Immature natural killer cell (primary cell): ENCODE measurements around the gene TSPAN15. TPM values are rescaled to one million over a fixed set of nuclear protein-coding genes. Genes with fewer than 3 reads are reported as not detected.
A peak's percentile ranks its signal among the peaks of the same experiment; 100 is the strongest.

Experiments used
- DNase-seq, 3 donors: peaks; one replicate each; pipeline ENCODE4 v3.0.0; 2022; ENCODE audit warnings: mixed read lengths in 1 of 3
- H3K27ac Mint-ChIP-seq, 6 donors: one replicate each; pipeline ENCODE4 v1.8.0; 2020; ENCODE audit warnings: mixed read lengths in 6 of 6, mild to moderate bottlenecking in 5 of 6, inconsistent platforms in 4 of 6, moderate library complexity in 3 of 6
- H3K27me3 Mint-ChIP-seq, 3 donors: one replicate each; pipeline ENCODE4 v1.8.0; 2020 to 2021; ENCODE audit warnings: low read depth in 3 of 3, mild to moderate bottlenecking in 3 of 3, mixed read lengths in 3 of 3, moderate library complexity in 3 of 3, inconsistent platforms in 1 of 3
- H3K36me3 Mint-ChIP-seq, 3 donors: one replicate each; pipeline ENCODE4 v1.8.0; 2020; ENCODE audit warnings: mixed read lengths in 3 of 3, inconsistent platforms in 2 of 3, mild to moderate bottlenecking in 2 of 3
- H3K4me1 Mint-ChIP-seq, 2 donors: one replicate each; pipeline ENCODE4 v1.8.0; 2020; ENCODE audit warnings: inconsistent platforms in 2 of 2, mild to moderate bottlenecking in 2 of 2, mixed read lengths in 2 of 2, moderate library complexity in 1 of 2
- H3K4me3 Mint-ChIP-seq, 5 donors: one replicate each; pipeline ENCODE4 v1.8.0; 2020; ENCODE audit warnings: mild to moderate bottlenecking in 5 of 5, mixed read lengths in 5 of 5, inconsistent platforms in 3 of 5, moderate library complexity in 3 of 5
- H3K9me3 Mint-ChIP-seq, 6 donors: one replicate each; pipeline ENCODE4 v1.8.0; 2020; ENCODE audit warnings: mild to moderate bottlenecking in 6 of 6, mixed read lengths in 6 of 6, inconsistent platforms in 4 of 6, moderate library complexity in 3 of 6
- polyA plus RNA-seq, 3 donors: library from polyadenylated mRNA; unstranded; fragments of 300-500 nt; fragmentation: Illumina TruSeq; gene quantifications; one replicate each; pipeline ENCODE4 v1.2.3, GENCODE V29; 2021

The TSPAN15 gene
- polyA plus RNA-seq, result 1 to 10 TPM in 1 of 3 donors, under 1 TPM in 1, not detected in 1; 0.39 to 2.4 TPM

GRCh38 chr10:69451209-69451783, at the start of gene TSPAN15:
TSPAN15 (plus strand) TSS chr10:69451465; CDS start chr10:69451595, 130 bp downstream.
- H3K36me3 Mint-ChIP-seq, result no peaks in the 10 kb centered on the region
- H3K27me3 Mint-ChIP-seq, result peaks cover 0 to 12% (median 9%) of the 10 kb centered on the region in 3 donors
- peak; percentile 44 to 71 (median 52) for DNase-seq
- H3K9me3 Mint-ChIP-seq, result no peaks in the 10 kb centered on the region
- H3K27ac Mint-ChIP-seq, result peak within 1 kb of the TSS in 1 of 6 donors; percentile 20
- H3K4me3 Mint-ChIP-seq, result peak within 1 kb of the TSS; percentile 72 to 82 (median 79)
- peaks cover 16 to 17% of the 10 kb centered on the region in 2 donors for H3K4me1 Mint-ChIP-seq

- no peak overlapping the region for H3K4me3 Mint-ChIP-seq
- no peak for DNase-seq
- peaks cover 0 to 28% (median 6%) of the 10 kb centered on the region in 3 donors for H3K36me3 Mint-ChIP-seq
- H3K27me3 Mint-ChIP-seq, result peaks cover 0 to 4% (median 3%) of the 10 kb centered on the region in 3 donors
- no peak overlapping the region for H3K27ac Mint-ChIP-seq
- H3K9me3 Mint-ChIP-seq, result peaks cover 0 to 2% (median 0%) of the 10 kb centered on the region in 6 donors
- H3K4me1 Mint-ChIP-seq, result peaks cover 0 to 1% of the 10 kb centered on the region in 2 donors
These were observed 48.9 kb upstream of the TSPAN15 start for GRCh38 chr10:69402386-69402785.

DNA sequence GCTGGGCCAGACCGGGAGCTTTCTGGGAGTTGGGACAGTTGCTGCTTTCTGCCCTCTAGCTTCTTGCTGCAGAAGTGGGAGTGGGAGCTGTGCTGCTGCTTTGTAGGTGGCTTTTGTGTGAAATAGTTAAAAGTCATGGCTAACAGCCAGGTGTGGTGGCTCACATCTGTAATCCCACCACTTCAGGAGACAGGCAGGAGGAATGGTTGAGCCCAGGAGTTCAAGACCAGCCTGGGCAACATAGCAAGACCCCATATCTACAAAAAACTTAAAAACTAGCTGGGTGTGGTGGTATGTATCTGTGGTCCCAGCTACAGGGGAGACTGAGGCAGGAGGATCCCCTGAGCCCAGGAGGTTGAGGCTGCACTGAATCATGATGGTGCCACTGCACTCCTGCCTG, 48.2 kb upstream of the TSPAN15 start:
- H3K9me3 Mint-ChIP-seq, result peaks cover 0 to 2% (median 0%) of the 10 kb centered on the region in 6 donors
- H3K4me3 Mint-ChIP-seq, result no peak overlapping the region
- H3K27ac Mint-ChIP-seq, result no peak overlapping the region
- DNase-seq, result no peak
- peaks cover 3 to 6% of the 10 kb centered on the region in 2 donors for H3K4me1 Mint-ChIP-seq
- peaks cover 0 to 28% (median 6%) of the 10 kb centered on the region in 3 donors for H3K36me3 Mint-ChIP-seq
- H3K27me3 Mint-ChIP-seq, result peaks cover 0 to 7% (median 4%) of the 10 kb centered on the region in 3 donors

GRCh38 chr10:69403519-69403918, 47.7 kb upstream of the TSPAN15 start:
- no peak for DNase-seq
- H3K27ac Mint-ChIP-seq, result no peak overlapping the region
- peaks cover 0 to 9% (median 8%) of the 10 kb centered on the region in 3 donors for H3K27me3 Mint-ChIP-seq
- H3K4me1 Mint-ChIP-seq, result peaks cover 7 to 10% of the 10 kb centered on the region in 2 donors
- H3K36me3 Mint-ChIP-seq, result peaks cover 0 to 28% (median 6%) of the 10 kb centered on the region in 3 donors
- no peak overlapping the region for H3K4me3 Mint-ChIP-seq
- peaks cover 0 to 2% (median 0%) of the 10 kb centered on the region in 6 donors for H3K9me3 Mint-ChIP-seq

DNA sequence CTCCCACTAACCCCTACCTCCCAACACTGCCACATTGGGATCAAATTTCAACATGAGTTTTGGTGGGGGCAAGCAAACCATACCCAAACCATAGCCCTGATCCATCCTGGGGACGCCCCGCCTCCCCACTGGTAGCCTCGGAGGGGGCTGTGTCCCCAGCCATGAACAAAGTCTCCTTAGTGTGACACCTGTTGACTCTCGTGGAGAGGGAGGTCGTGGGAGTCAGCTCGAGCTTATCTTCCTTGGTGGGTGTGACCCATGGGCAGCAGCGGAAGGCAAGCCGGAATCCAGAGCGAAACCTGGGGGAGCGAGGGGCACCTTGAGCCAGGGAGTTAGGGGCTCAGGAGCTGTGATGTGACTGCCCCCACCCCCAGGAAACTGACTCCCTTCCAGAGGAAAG, 46.5 kb upstream of the TSPAN15 start:
- no peaks in the 10 kb centered on the region for H3K9me3 Mint-ChIP-seq
- peaks cover 0 to 20% (median 6%) of the 10 kb centered on the region in 3 donors for H3K36me3 Mint-ChIP-seq
- H3K27ac Mint-ChIP-seq, result no peak overlapping the region
- H3K4me3 Mint-ChIP-seq, result no peak overlapping the region
- peaks cover 17 to 19% of the 10 kb centered on the region in 2 donors for H3K4me1 Mint-ChIP-seq
- peaks cover 0 to 9% (median 8%) of the 10 kb centered on the region in 3 donors for H3K27me3 Mint-ChIP-seq
- DNase-seq, result no peak

GRCh38 chr10:69405221-69405620, 46.0 kb upstream of the TSPAN15 start:
- H3K27me3 Mint-ChIP-seq, result peaks cover 0 to 9% (median 8%) of the 10 kb centered on the region in 3 donors
- H3K27ac Mint-ChIP-seq, result no peak overlapping the region
- H3K4me3 Mint-ChIP-seq, result no peak overlapping the region
- H3K4me1 Mint-ChIP-seq, result peaks cover 17 to 19% of the 10 kb centered on the region in 2 donors
- no peak for DNase-seq
- H3K9me3 Mint-ChIP-seq, result no peaks in the 10 kb centered on the region
- peaks cover 0 to 20% (median 6%) of the 10 kb centered on the region in 3 donors for H3K36me3 Mint-ChIP-seq

DNA sequence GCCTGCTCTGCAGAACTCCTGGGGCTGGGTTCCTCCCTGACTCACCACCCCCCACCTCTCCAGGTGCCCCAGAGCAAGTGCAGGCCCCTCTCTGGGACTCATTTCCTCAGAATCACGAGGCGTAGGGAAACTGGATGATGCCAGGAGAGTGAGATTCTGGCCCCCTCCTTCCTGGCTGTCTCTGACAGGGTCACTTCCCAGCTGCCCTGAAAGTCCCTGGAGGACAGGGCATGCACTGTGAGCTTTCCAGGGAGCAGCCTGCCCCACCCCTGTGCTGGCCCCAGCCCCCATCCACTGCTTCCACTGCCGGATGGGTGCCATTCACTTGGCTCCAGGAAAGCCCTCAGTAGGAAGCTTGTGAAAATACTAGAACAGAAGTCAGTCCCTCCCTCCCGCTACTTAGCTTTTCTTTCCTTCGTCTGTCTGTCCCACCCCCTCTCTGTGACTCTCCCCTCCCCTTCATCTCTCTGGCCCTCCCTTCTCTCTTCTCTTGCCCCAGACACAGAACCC, 44.9 kb upstream of the TSPAN15 start:
- H3K27me3 Mint-ChIP-seq, result peaks cover 0 to 9% (median 8%) of the 10 kb centered on the region in 3 donors
- H3K4me1 Mint-ChIP-seq, result peaks cover 17 to 19% of the 10 kb centered on the region in 2 donors
- H3K36me3 Mint-ChIP-seq, result peaks cover 0 to 11% (median 5%) of the 10 kb centered on the region in 3 donors
- H3K27ac Mint-ChIP-seq, result peak overlapping the region in 3 of 6 donors; percentile 8 to 77 (median 16)
- no peaks in the 10 kb centered on the region for H3K9me3 Mint-ChIP-seq
- H3K4me3 Mint-ChIP-seq, result no peak overlapping the region
- DNase-seq, result no peak

DNA sequence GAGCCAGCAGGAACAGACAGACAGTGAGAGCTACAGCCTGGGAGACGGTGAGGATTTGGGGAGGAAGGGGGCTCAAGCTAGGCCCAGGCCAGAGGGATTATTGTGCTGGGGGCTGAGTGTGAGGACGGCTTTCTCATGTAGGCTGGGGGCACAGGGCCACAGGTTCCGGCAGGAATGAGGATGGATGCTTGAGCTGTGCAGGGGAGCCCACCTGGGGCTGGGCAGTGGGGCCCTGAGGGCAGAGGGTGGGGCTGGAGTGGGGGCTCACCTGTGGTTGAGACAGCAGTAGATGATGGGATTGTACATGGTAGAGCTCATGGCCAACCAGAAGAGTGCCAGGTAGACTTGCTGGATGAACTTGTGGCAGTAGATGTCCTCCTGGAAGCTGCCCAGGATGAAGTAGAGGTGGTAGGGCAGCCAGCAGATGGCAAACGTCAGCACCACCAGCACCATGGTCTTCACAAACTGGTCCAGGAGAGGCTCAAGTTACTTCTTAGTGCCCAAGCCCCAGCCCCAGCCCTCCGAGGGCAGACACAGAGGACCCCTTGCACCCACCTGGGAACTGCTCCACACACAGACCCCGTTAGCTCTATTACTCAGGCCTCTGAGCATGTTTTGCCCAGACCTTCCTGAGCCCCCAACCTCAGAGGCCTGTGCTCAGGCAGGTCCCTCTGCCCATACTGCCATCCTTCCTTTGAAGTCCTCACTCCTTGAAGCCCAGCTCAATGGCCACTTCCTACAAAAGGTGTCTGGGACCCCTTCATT, 44.3 kb upstream of the TSPAN15 start:
- Mint-ChIP-seq H3K9me3 (no peaks in the 10 kb centered on the region), H3K36me3 (peaks cover 0 to 6% (median 0%) of the 10 kb centered on the region in 3 donors), H3K27ac (peak overlapping the region in 2 of 6 donors; percentile 16 to 77), H3K27me3 (peaks cover 0 to 9% (median 8%) of the 10 kb centered on the region in 3 donors), H3K4me1 (peaks cover 17 to 19% of the 10 kb centered on the region in 2 donors), H3K4me3 (no peak overlapping the region)
- no peak for DNase-seq

- peak overlapping the region in 2 of 6 donors; percentile 82 to 89 for H3K27ac Mint-ChIP-seq
- peaks cover 17 to 19% of the 10 kb centered on the region in 2 donors for H3K4me1 Mint-ChIP-seq
- H3K27me3 Mint-ChIP-seq, result peaks cover 0 to 9% (median 8%) of the 10 kb centered on the region in 3 donors
- no peak for DNase-seq
- peaks cover 0 to 4% (median 0%) of the 10 kb centered on the region in 3 donors for H3K36me3 Mint-ChIP-seq
- no peaks in the 10 kb centered on the region for H3K9me3 Mint-ChIP-seq
- peak overlapping the region in 2 of 5 donors; percentile 84 to 88 for H3K4me3 Mint-ChIP-seq
These were observed 43.5 kb upstream of the TSPAN15 start for GRCh38 chr10:69407621-69408301.

GRCh38 chr10:69408318-69409175, 42.7 kb upstream of the TSPAN15 start:
- Mint-ChIP-seq H3K36me3 (peaks cover 0 to 4% (median 0%) of the 10 kb centered on the region in 3 donors), H3K4me3 (peak overlapping the region; percentile 81 to 88 (median 84)), H3K4me1 (peaks cover 19% of the 10 kb centered on the region in 2 donors), H3K27me3 (peaks cover 0 to 9% (median 8%) of the 10 kb centered on the region in 3 donors), H3K9me3 (no peaks in the 10 kb centered on the region), H3K27ac (peak overlapping the region; percentile 64 to 95 (median 88))
- DNase-seq, result peak; percentile 87 to 92 (median 91)

DNA sequence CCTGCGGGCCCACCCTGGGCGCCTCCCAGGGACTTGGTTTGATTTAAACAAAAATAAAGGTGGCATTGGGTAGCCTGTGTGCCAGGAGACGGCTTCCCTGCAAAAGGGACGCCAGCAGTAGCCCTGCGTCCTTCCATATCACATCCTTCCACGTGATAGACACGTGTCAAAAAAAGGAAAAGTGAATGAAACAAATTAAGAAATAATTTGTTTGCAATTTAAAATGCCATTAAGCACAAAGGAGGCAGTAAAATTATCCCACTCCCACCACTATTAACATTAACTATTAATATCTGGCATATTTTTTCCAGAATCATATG, 42.1 kb upstream of the TSPAN15 start:
- peaks cover 0 to 4% (median 0%) of the 10 kb centered on the region in 3 donors for H3K36me3 Mint-ChIP-seq
- H3K4me1 Mint-ChIP-seq, result peaks cover 19% of the 10 kb centered on the region in 2 donors
- peak overlapping the region in 2 of 5 donors; percentile 4 to 72 for H3K4me3 Mint-ChIP-seq
- peaks cover 0 to 9% (median 8%) of the 10 kb centered on the region in 3 donors for H3K27me3 Mint-ChIP-seq
- no peaks in the 10 kb centered on the region for H3K9me3 Mint-ChIP-seq
- DNase-seq, result no peak
- peak overlapping the region; percentile 64 to 90 (median 85) for H3K27ac Mint-ChIP-seq

- Mint-ChIP-seq H3K36me3 (no peaks in the 10 kb centered on the region), H3K27me3 (peaks cover 3 to 9% (median 8%) of the 10 kb centered on the region in 3 donors), H3K27ac (peak overlapping the region in 3 of 6 donors; percentile 23 to 82 (median 71)), H3K4me3 (no peak overlapping the region), H3K4me1 (peaks cover 19% of the 10 kb centered on the region in 2 donors), H3K9me3 (no peaks in the 10 kb centered on the region)
- no peak for DNase-seq
These were observed 41.3 kb upstream of the TSPAN15 start for GRCh38 chr10:69409968-69410367.
